Memory B cell (primary cell): ENCODE data around the gene ADK.
A peak's percentile ranks its signal among the peaks of the same experiment; 100 is the strongest.
"Not testable (repeated sequence)": the region's sequence is repeated elsewhere in the genome, so short reads cannot be mapped to it uniquely, and the experiment has no call there.

ENCODE experiments used
- ATAC-seq: fragments of 150-1000 bp; cut with Tn5 transposase; 2 replicates; pipeline ENCODE4 v1.10.0; 2021; ENCODE audit warnings: low read depth, mild to moderate bottlenecking, moderate library complexity
- DNase-seq, 2 donors: peaks; one replicate each; pipeline ENCODE4 v3.0.0; 2022; ENCODE audit warnings: low spot score in 2 of 2
- H3K27ac Mint-ChIP-seq: one replicate; pipeline ENCODE4 v1.8.0; 2022; ENCODE audit warnings: mild to moderate bottlenecking, moderate library complexity, mixed read lengths
- H3K27me3 Mint-ChIP-seq: one replicate; pipeline ENCODE4 v1.8.0; 2022; ENCODE audit warnings: mixed read lengths
- H3K36me3 Mint-ChIP-seq: one replicate; pipeline ENCODE4 v1.8.0; 2022; ENCODE audit warnings: mild to moderate bottlenecking, mixed read lengths
- H3K4me1 Mint-ChIP-seq: one replicate; pipeline ENCODE4 v1.8.0; 2022; ENCODE audit warnings: mixed read lengths
- H3K4me3 Mint-ChIP-seq: one replicate; pipeline ENCODE4 v1.8.0; 2022; ENCODE audit warnings: mild to moderate bottlenecking, moderate library complexity, mixed read lengths
- H3K9me3 Mint-ChIP-seq: one replicate; pipeline ENCODE4 v1.8.0; 2022; ENCODE audit warnings: mixed read lengths

Gene ADK

DNA sequence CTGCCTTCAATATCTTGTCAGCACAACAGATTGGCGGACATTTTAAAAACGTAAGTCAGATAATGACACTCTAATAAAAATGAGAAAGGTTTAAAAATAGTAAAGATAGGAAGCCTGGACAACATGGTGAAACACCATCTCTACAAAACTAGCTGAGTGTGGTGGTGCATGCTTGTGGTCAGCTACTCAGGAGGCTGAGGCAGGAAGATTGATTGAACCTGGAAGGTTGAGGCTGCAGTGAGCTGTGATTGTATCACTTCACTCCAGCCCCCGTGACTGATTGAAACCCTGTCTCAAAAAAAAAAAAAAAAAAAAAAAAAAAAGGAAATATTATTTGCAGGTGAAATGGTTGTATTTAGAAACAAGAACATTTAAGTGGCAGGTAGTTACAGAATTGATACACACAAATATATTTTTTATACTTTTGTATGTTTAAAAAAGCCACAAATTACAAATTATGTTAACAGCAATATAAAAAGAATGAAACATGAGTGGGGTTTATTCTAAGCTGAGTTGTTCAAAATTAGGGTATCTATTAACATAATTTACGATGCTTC lies 141.9 kb downstream of the ADK start:
- Mint-ChIP-seq H3K9me3 (no peaks in the 10 kb centered on the region), H3K27ac (no peak overlapping the region), H3K4me3 (no peak overlapping the region), H3K36me3 (peaks cover under 1% of the 10 kb centered on the region), H3K4me1 (peaks cover 12% of the 10 kb centered on the region), H3K27me3 (no peaks in the 10 kb centered on the region)
- DNase-seq (no peak), ATAC-seq (no peak)

DNA sequence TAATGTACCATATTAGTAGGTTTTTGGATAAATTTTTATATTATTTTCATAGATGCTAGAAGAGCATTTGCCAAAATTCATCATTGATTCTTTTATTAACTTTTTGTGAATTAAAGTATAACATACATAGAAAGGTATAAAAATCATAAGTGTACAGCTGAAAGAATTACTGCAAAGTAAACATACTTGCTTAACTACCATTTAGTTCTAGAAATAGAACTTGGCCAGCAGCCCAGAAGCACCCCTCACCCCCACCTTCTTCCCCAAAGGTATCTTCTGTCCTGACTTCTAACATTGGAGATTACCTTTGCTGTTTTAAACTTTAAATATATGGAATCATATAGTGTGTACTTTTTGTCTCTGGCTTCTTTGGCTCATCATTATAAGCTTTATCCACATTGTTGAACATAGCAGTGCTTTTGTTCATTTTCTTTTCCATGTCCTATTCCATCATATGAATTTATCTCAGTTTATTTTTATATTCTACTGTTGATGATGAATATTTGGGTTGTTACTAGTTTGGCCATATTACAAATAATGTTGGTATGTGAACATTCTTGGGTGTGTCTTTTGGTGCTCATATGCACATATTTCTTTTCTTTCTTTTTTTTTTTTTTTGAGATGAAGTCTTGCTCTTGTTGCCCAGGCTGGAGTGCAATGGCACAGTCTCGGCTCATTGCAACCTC lies 142.8 kb downstream of the ADK start:
- no peaks in the 10 kb centered on the region for H3K36me3 Mint-ChIP-seq
- no peaks in the 10 kb centered on the region for H3K9me3 Mint-ChIP-seq
- DNase-seq (no peak), ATAC-seq (no peak)
- no peak overlapping the region for H3K27ac Mint-ChIP-seq
- H3K4me1 Mint-ChIP-seq, result peaks cover 12% of the 10 kb centered on the region
- no peaks in the 10 kb centered on the region for H3K27me3 Mint-ChIP-seq
- H3K4me3 Mint-ChIP-seq, result no peak overlapping the region

DNA sequence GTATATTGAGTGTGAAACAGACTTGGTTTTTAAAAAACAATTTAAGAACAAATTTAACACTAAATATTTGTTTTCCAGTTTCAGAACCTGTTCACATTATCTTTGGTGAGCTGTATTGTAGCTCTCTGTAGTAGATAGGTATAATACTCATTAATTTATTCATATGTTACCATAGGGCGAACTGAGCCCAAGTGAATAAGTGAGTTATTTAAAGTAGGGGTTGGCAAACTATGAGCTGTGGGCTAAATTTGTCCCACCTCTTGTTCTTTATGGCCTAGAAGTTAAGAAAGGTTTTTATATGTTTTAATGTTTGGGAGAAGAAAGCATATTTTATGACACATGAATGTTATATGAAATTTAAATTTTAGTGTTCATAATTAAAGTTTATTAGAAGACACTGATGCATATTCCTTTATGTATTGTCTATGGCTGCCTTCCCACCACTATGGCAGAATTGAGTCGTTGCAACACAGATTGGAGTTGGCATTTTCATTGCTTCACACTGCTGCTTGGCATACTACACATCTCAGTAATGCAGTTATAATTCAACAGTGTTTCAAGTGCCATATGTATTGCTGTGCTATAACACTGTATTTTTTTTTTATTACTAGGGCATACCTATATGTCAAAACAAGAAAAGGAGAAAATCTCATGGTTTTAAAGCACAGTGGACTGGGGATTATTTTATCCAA lies 146.5 kb downstream of the ADK start:
- Mint-ChIP-seq H3K27me3 (no peaks in the 10 kb centered on the region), H3K4me3 (no peak overlapping the region), H3K36me3 (peaks cover 5% of the 10 kb centered on the region), H3K27ac (no peak overlapping the region), H3K4me1 (peaks cover 13% of the 10 kb centered on the region), H3K9me3 (peaks cover 2% of the 10 kb centered on the region)
- DNase-seq (no peak), ATAC-seq (no peak)

DNA sequence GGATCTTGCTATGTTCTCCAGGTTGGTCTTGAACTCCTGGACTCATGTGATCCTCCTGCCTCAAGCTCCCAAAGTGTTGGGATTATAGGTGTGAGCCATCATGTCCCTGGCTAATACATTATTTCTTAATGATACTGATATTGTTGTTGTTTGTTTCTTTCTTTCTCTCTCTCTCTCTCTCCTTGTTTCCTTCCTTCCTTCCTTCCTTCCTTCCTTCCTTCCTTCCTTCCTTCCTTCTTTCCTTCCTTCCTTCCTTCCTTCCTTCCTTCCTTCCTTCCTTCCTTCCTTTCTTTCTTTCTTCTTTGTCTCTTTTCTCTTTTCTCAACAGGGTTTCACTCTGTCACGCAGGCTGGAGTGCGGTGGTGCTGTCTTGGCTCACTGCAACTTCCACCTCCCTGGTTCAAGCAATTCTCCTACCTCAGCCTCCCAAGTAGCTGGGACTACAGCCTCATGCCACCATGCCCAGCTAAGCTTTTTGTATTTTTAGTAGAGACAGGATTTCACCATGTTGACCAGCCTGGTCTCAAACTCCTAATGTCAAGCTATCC lies 149.1 kb downstream of the ADK start:
- DNase-seq, ATAC-seq, H3K27me3 Mint-ChIP-seq, H3K9me3 Mint-ChIP-seq, H3K4me1 Mint-ChIP-seq, H3K36me3 Mint-ChIP-seq: not testable (repeated sequence)
- Mint-ChIP-seq H3K27ac (peak overlapping the region; percentile 81), H3K4me3 (peak overlapping the region; percentile 1)

DNA sequence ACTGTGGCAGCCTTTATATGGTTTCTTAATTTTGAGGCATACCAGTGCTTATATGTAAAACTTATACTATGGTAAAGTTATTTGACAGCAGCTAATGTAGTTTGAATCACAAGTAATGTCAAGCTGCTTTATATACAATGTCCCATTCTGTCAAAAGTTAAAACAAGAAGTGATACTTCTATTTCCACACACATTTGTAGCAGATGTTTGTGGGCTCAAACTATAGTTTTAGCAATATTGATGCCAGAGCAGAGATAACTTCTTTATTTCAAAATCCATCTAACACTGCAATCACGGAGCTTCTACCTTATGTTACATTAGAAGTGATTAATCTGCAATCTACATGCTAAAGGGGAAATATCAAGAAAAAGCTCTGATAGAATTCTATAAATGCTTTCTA lies 149.6 kb downstream of the ADK start:
- peaks cover 14% of the 10 kb centered on the region for H3K4me1 Mint-ChIP-seq
- DNase-seq (no peak), ATAC-seq (peak; percentile 34)
- peaks cover 2% of the 10 kb centered on the region for H3K9me3 Mint-ChIP-seq
- peaks cover 8% of the 10 kb centered on the region for H3K36me3 Mint-ChIP-seq
- peak overlapping the region; percentile 81 for H3K27ac Mint-ChIP-seq
- no peaks in the 10 kb centered on the region for H3K27me3 Mint-ChIP-seq
- no peak overlapping the region for H3K4me3 Mint-ChIP-seq

DNA sequence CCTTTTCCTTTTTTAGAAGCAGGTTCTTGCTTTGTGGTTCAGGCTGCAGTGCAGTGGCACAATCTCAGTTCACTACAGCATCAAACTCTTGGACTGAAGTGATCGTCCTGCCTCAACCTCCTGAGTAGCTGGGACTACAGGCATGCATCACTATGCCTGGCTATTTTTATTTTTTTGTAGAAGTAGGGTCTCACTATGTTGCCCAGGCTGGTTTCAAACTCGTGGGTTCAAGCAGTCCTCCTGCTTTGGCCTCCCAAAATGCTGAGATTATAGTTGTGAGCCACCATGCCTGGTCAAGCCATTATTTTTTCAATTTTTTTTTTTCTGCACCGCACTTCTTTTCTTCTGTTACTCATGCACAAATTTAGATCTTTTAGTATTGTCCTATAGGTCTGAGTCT lies 154.7 kb downstream of the ADK start:
- no peak for ATAC-seq
- DNase-seq, result no peak
- no peak overlapping the region for H3K27ac Mint-ChIP-seq
- no peak overlapping the region for H3K4me3 Mint-ChIP-seq
- peaks cover 22% of the 10 kb centered on the region for H3K4me1 Mint-ChIP-seq
- no peaks in the 10 kb centered on the region for H3K9me3 Mint-ChIP-seq
- peaks cover 5% of the 10 kb centered on the region for H3K36me3 Mint-ChIP-seq
- H3K27me3 Mint-ChIP-seq, result no peaks in the 10 kb centered on the region

DNA sequence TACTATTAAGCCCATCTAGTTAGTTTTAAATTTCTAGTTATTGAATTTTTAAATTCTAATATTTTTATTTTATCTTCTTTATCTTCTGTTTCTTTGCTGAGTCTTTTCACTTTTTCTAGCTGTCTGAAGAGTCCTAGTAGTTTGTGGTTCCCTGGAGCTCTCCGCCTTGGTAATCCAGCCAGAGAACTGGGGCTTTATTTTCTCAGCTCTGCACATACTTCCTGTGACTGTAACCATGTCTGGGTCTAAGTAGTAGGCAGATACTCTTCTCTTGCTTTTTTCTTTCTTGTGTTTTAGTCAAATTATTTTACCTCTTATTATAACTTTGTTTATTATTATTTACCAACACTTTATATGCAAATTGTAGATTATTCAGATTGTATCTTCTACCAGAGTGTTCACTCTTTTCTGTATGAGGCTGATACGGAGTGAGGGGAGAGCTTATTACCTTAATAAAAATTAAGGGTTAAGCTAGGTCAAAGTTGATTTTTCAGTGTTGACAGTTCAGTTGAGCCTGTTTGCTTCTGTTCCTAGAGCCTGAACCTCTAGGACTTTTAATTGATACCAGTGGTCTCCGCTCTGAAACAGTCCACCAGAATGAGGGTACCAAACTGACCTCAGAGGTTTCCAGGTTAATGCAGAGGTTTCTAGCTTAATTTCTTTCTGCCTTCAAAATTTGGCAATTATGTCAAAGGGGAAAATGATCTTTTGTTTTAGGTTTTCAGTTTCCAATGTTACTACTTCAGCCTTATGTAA lies 155.4 kb downstream of the ADK start:
- no peaks in the 10 kb centered on the region for H3K27me3 Mint-ChIP-seq
- no peak overlapping the region for H3K4me3 Mint-ChIP-seq
- H3K9me3 Mint-ChIP-seq, result no peaks in the 10 kb centered on the region
- ATAC-seq (no peak), DNase-seq (no peak)
- peaks cover 5% of the 10 kb centered on the region for H3K36me3 Mint-ChIP-seq
- H3K27ac Mint-ChIP-seq, result no peak overlapping the region
- peaks cover 21% of the 10 kb centered on the region for H3K4me1 Mint-ChIP-seq

DNA sequence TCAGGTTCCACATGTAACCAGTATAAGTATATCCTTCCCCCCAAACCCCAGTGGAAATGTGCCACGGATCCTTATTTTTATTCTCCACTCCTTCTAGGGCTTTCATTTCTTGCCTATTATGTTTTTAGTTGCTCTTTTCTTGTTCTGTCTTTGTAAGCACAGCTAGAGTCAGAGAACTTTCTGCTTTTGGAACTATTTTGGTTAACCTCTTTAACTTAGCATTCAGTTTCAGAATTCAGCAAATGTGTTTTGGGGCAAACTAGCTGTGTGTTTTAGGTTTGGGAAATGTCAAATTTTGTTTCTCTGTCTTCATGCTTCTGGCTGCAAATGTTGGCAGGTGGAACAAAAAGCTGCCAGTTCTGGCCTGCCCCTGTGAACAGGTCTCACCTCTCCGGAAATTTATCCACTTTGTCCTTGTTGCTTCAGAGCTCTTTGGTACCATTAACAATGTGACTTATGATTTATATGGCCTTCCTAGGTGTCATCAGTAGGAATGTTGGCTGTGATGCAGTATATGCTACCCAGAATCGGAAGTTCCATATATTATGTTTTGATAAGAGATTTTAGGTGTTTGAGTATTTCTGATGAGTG lies 156.1 kb downstream of the ADK start:
- H3K4me3 Mint-ChIP-seq, result no peak overlapping the region
- H3K4me1 Mint-ChIP-seq, result peaks cover 21% of the 10 kb centered on the region
- ATAC-seq (no peak), DNase-seq (no peak)
- no peaks in the 10 kb centered on the region for H3K9me3 Mint-ChIP-seq
- no peak overlapping the region for H3K27ac Mint-ChIP-seq
- H3K27me3 Mint-ChIP-seq, result no peaks in the 10 kb centered on the region
- H3K36me3 Mint-ChIP-seq, result peaks cover 5% of the 10 kb centered on the region

DNA sequence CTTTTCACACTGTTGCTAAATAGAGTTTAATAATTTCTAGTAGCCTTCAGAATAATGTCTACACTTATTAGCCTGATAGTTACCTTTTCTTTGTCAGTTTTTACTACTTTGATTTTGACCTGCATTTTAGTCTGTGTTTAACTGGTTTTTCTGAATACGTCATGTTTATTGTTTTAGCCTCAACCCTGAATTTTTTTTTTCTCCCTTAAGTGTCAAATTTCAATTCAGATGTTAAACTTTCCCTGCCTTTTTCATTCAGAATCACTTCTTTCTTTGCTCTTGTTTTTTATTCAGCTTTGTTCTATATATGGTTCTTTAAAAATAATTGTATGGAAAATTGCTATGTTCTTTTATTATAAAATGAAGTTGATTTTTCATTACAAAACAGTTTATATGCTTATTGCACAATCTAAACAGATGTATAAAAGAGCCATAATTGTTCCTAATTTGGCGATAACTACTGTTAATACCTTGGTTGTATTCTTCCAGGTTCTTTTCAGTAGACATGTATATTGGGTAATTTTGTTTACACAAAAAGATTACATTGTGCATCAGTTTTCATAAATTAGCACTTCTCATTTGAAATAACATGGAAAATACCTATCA lies 159.7 kb downstream of the ADK start:
- H3K36me3 Mint-ChIP-seq, result peaks cover 1% of the 10 kb centered on the region
- ATAC-seq, result no peak
- H3K4me3 Mint-ChIP-seq, result no peak overlapping the region
- DNase-seq, result no peak
- peaks cover 16% of the 10 kb centered on the region for H3K4me1 Mint-ChIP-seq
- no peaks in the 10 kb centered on the region for H3K27me3 Mint-ChIP-seq
- H3K27ac Mint-ChIP-seq, result no peak overlapping the region
- no peaks in the 10 kb centered on the region for H3K9me3 Mint-ChIP-seq

DNA sequence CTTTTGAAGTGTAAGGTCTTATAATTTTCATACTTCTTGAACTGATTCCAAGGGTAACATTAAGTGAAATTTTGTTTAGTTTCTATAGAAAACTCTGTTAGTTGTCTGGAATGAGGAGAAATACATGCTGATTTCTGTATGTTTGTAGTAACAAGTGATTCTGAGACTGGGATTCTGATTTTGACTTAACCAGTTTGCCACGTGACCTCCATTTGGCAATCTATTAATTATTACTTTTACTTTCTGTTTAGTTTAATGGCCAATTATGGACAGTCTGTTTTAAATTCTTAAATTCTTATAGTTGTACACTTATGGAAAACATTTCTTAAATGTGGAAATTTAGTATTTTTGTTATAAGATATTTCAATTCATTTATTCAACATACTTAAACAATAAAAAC lies 163.1 kb downstream of the ADK start:
- no peak for ATAC-seq
- no peak overlapping the region for H3K4me3 Mint-ChIP-seq
- H3K36me3 Mint-ChIP-seq, result peaks cover 14% of the 10 kb centered on the region
- H3K27me3 Mint-ChIP-seq, result no peaks in the 10 kb centered on the region
- DNase-seq, result no peak
- H3K9me3 Mint-ChIP-seq, result peaks cover 4% of the 10 kb centered on the region
- no peak overlapping the region for H3K27ac Mint-ChIP-seq
- peaks cover 4% of the 10 kb centered on the region for H3K4me1 Mint-ChIP-seq

DNA sequence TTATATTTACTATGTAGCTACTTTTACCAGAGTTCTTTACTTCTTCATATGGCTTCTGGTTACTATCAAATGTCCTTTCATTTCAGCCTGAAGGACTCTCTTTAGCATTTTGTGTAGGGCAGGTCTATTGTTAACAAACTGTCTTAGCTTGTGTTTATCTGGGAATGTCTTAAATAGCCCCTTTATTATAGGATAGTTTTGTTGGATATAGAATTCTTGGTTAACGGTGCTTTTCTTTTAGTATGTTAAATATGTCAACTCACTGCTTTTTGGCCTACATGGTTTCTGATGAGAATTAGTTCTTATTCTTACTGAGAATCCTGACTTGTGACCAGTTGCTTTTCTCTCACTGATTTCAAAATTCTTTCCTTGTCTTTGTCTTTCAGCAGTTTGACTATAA lies 169.0 kb downstream of the ADK start:
- H3K27ac Mint-ChIP-seq, result no peak overlapping the region

DNA sequence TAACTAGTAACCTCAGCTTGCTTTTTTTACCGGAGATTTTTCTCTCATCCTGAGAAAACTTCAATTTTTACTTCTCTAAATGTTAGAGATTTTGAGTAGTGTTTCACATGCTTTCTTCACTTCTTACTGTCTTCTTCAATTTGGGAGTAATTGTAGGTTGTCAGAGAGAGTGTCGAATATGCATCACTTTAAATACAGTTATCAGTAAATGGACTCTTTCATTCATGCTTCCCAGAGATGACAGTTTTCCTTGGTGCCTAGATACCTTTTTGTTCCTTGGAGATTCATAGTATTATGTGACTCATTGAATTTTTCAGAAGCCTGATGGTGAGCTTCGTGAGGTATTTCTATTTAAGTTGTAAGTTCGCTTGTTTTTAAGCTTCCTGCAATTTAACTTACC lies 169.7 kb downstream of the ADK start:
- ATAC-seq, result no peak
- no peak overlapping the region for H3K4me3 Mint-ChIP-seq
- DNase-seq, result no peak
- no peaks in the 10 kb centered on the region for H3K27me3 Mint-ChIP-seq
- peaks cover 3% of the 10 kb centered on the region for H3K4me1 Mint-ChIP-seq
- H3K9me3 Mint-ChIP-seq, result peaks cover 12% of the 10 kb centered on the region
- no peak overlapping the region for H3K27ac Mint-ChIP-seq
- peaks cover 51% of the 10 kb centered on the region for H3K36me3 Mint-ChIP-seq

More for the DNA sequence above, 169.0 kb downstream of the ADK start:
- H3K36me3 Mint-ChIP-seq, result peaks cover 46% of the 10 kb centered on the region
- no peak for DNase-seq
- peaks cover 12% of the 10 kb centered on the region for H3K9me3 Mint-ChIP-seq
- H3K27me3 Mint-ChIP-seq, result no peaks in the 10 kb centered on the region
- peaks cover 3% of the 10 kb centered on the region for H3K4me1 Mint-ChIP-seq
- no peak overlapping the region for H3K4me3 Mint-ChIP-seq
- no peak for ATAC-seq

DNA sequence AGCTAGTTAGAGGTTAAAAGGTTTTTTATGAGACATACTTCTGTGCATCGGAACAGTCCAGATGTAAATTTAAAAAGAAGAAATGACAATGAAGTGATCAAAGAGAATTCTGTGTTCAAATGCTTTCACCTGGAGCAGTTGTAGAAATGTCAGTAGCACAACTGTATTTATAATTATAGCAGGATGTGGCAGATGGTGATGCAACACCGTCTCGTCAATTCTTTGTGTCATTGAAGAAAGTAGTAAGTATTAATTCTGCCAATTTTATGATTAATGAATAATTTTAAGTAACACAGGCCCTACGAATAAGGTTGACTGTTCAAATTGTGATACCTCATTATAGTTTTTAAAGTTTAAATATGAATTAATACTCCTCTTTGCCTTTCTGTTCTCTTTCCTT lies 171.1 kb downstream of the ADK start:
- Mint-ChIP-seq H3K36me3 (peaks cover 49% of the 10 kb centered on the region), H3K4me1 (peaks cover 6% of the 10 kb centered on the region)
- no peak for ATAC-seq

More for the DNA sequence above, 171.1 kb downstream of the ADK start:
- no peak for DNase-seq
- Mint-ChIP-seq H3K4me3 (no peak overlapping the region), H3K27me3 (no peaks in the 10 kb centered on the region), H3K9me3 (peaks cover 12% of the 10 kb centered on the region), H3K27ac (peak overlapping the region; percentile 56)
